ENCODE data around the gene SDK2. TPM values are rescaled to one million over a fixed set of nuclear protein-coding genes. Genes with fewer than 3 reads are reported as not detected.

Gene SDK2
- polyA plus RNA-seq, 1 of the 3 experiments (the other 2 are of a cell fraction): 0.02 TPM

GRCh38 chr17:73340093-73340596 lies 304.1 kb downstream of the SDK2 start:
- H3K9me3 ChIP-seq: no peaks in the 10 kb centered on the region
- H3K9me2 ChIP-seq: no peaks in the 10 kb centered on the region
- ChIA-PET CTCF (interaction anchor here (1.4 to 6.1 kb wide), 3 partner anchors 18 to 30 kb away, joined by 4 to 49 read pairs (median 47); partner anchors contain the start of gene CDC42EP4), POLR2A (interaction anchor here (1.2 kb wide), 1 partner anchor 17 kb away, joined by 3 read pairs; no protein-coding TSS in a partner anchor)
- H3K27me3 ChIP-seq (ENCODE audit: insufficient read depth): no peaks in the 10 kb centered on the region
- H3K36me3 ChIP-seq (replicated peaks in 1 of 2; ENCODE audit: control insufficient read depth in 1 of 2, insufficient read depth in 2 of 2, low read length in 1 of 2): no peaks in the 10 kb centered on the region
- H2AFZ ChIP-seq (ENCODE audit: low read depth): peak overlapping the region; percentile 62; the same call in 1 of the 2 replicates
- H3K4me2 ChIP-seq: peak overlapping the region; percentile 39; the same call in 1 of the 2 replicates
- no peak overlapping the region for H3K4me3 ChIP-seq (ENCODE audit: low read depth in 2 of 2, low read length in 1 of 2)
- H3K9ac ChIP-seq: peak overlapping the region; percentile 20; the same call in 1 of the 2 replicates
- WGBS (ENCODE audit: low lambda C conversion rate): 43% methylated on average over 7 of the region's 7 CpGs
- peak overlapping the region in 1 of 2 experiments; percentile 54; a peak in 2 of 4 replicates for H3K27ac ChIP-seq (ENCODE audit: low read depth in 2 of 2, low read length in 1 of 2)
- peaks cover 23 to 50% of the 10 kb centered on the region in 2 experiments for H3K4me1 ChIP-seq (ENCODE audit: control insufficient read depth in 1 of 2, insufficient read depth in 2 of 2, low read depth in 1 of 2, low read length in 1 of 2)
- H3F3A ChIP-seq (replicated peaks; ENCODE audit: insufficient read depth): peaks cover 5% of the 10 kb centered on the region
- no peaks in the 10 kb centered on the region for H3K79me2 ChIP-seq (ENCODE audit: insufficient read depth)
- DNase-seq: no peak
- TF ChIP-seq FOXJ3 (CRISPR knock-in tag; IDR thresholded peaks at IDR 0.05): no peak
- TF ChIP-seq FOSL2 (IDR thresholded peaks at IDR 0.05; ENCODE audit: borderline replicate concordance, low read depth): peak; percentile 80; the same call in 1 of the 2 replicates
- TF ChIP-seq, protein P1, sequence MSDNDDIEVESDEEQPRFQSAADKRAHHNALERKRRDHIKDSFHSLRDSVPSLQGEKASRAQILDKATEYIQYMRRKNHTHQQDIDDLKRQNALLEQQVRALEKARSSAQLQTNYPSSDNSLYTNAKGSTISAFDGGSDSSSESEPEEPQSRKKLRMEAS (IDR thresholded peaks at IDR 0.05; ENCODE audit: low read depth): no peak
- peak; percentile 49; the same call in 1 of the 2 replicates for TF ChIP-seq SIN3A (IDR thresholded peaks at IDR 0.05; ENCODE audit: borderline replicate concordance, low read depth, low read length)
- TF ChIP-seq ELF1 (IDR thresholded peaks at IDR 0.05): no peak
- peak; percentile 79 for TF ChIP-seq GABPA (IDR thresholded peaks at IDR 0.05; ENCODE audit: low read depth)
- 0 out of 2 replicates have a peak, but pooled peaks have one; percentile 16 for TF ChIP-seq RXRA (IDR thresholded peaks at IDR 0.05; ENCODE audit: borderline replicate concordance, low read depth)
- peak; percentile 49 for TF ChIP-seq CTCF (IDR thresholded peaks at IDR 0.05)
- no peak for TF ChIP-seq TAF1 (IDR thresholded peaks at IDR 0.05; ENCODE audit: borderline replicate concordance, low read depth, low read length)
- TF ChIP-seq, protein P2, sequence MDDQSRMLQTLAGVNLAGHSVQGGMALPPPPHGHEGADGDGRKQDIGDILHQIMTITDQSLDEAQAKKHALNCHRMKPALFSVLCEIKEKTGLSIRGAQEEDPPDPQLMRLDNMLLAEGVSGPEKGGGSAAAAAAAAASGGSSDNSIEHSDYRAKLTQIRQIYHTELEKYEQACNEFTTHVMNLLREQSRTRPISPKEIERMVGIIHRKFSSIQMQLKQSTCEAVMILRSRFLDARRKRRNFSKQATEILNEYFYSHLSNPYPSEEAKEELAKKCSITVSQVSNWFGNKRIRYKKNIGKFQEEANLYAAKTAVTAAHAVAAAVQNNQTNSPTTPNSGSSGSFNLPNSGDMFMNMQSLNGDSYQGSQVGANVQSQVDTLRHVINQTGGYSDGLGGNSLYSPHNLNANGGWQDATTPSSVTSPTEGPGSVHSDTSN (IDR thresholded peaks at IDR 0.05): 0 out of 2 replicates have a peak, but pooled peaks have one; percentile 4
- no peaks in the 10 kb centered on the region for H4K20me1 ChIP-seq (ENCODE audit: insufficient read depth)

DNA sequence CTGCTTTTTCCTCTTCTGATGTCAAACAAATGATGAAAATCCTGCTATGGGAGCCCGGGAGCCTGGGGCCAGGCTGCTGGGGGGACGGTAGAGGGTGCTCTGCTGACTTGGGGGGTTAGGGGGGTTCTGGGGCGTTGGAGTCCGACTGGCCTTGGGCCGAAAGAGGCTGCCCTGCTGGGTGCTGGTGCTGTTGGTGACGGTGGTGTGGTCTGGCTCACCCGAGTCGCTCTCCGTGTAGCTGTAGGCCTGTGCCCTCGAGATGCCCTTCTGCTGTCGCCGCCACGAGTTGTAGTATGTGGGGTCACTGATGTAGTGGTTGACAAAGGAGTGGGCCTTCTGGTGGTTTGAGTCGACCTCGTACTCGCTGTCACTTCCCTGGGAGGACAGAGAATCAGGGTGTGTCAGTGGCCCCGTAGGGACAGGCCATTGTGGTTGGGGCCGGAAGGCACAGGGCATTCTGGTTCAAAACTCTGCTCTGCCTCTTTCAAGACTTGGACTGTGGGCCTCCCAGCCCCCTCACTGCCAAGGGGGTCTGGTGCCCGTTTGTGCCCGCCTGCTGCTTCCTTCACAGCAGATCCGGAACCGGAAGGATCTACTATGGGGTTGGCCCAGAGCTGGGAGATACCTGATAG lies 305.6 kb downstream of the SDK2 start:
- Histone ChIP-seq H3K27ac (ENCODE audit: low read depth in 2 of 2, low read length in 1 of 2) (no peak overlapping the region), H3F3A (replicated peaks; ENCODE audit: insufficient read depth) (peaks cover 9% of the 10 kb centered on the region), H2AFZ (ENCODE audit: low read depth) (no peak overlapping the region), H3K27me3 (ENCODE audit: insufficient read depth) (no peaks in the 10 kb centered on the region), H3K36me3 (replicated peaks in 1 of 2; ENCODE audit: control insufficient read depth in 1 of 2, insufficient read depth in 2 of 2, low read length in 1 of 2) (no peaks in the 10 kb centered on the region), H3K4me2 (no peak overlapping the region), H4K20me1 (ENCODE audit: insufficient read depth) (no peaks in the 10 kb centered on the region), H3K4me1 (ENCODE audit: control insufficient read depth in 1 of 2, insufficient read depth in 2 of 2, low read depth in 1 of 2, low read length in 1 of 2) (peaks cover 20 to 40% of the 10 kb centered on the region in 2 experiments), H3K9me3 (no peaks in the 10 kb centered on the region), H3K4me3 (ENCODE audit: low read depth in 2 of 2, low read length in 1 of 2) (no peak overlapping the region), H3K9me2 (no peaks in the 10 kb centered on the region), H3K79me2 (ENCODE audit: insufficient read depth) (no peaks in the 10 kb centered on the region), H3K9ac (no peak overlapping the region)
- ChIA-PET POLR2A (no interaction called here), CTCF (interaction anchor here (2.0 to 6.1 kb wide), 2 partner anchors 19 to 28 kb away, joined by 9 to 49 read pairs; no protein-coding TSS in a partner anchor)
- WGBS (ENCODE audit: low lambda C conversion rate): 95% methylated on average over 22 of the region's 22 CpGs
- peak; percentile 20 for DNase-seq
- TF ChIP-seq, protein P1 (IDR thresholded peaks at IDR 0.05; ENCODE audit: low read depth): no peak
- TF ChIP-seq SMC3 (IDR thresholded peaks at IDR 0.05; ENCODE audit: low read depth, low read length) (no peak), FOXJ3 (CRISPR knock-in tag; IDR thresholded peaks at IDR 0.05) (no peak), RFX5 (IDR thresholded peaks at IDR 0.05; ENCODE audit: low read length) (no peak)
